Thoracic aorta (tissue), 2 donors: Measurements from ENCODE around the gene HDAC4. TPM values are rescaled to one million over a fixed set of nuclear protein-coding genes. Genes with fewer than 3 reads are reported as not detected.

ENCODE experiments used
- ATAC-seq: fragments of 150-250 bp; one replicate; pipeline ENCODE4 v1.8.0; 2017; ENCODE audit warnings: low read depth; ENCODE audit not compliant: insufficient number of reproducible peaks, low FRiP score
- DNase-seq: peaks from one replicate; pipeline ENCODE4 v3.0.0-alpha.2; 2020; ENCODE audit warnings: low spot score
- H3K27ac ChIP-seq, 2 donors: fragments of 200-600 bp; sonication (generic); 1 replicate in 1 of 2; 2 replicates in 1 of 2; pipeline ENCODE4 v1.5.1; 2016; ENCODE audit warnings: mild to moderate bottlenecking in 2 of 2, moderate library complexity in 2 of 2
- H3K27me3 ChIP-seq: fragments of 200-600 bp; sonication (generic); replicated peaks from 2 replicates; pipeline ENCODE4 v1.6.0; 2016; ENCODE audit warnings: mild to moderate bottlenecking; ENCODE audit not compliant: insufficient read depth
- H3K36me3 ChIP-seq: fragments of 200-600 bp; sonication (generic); one replicate; pipeline ENCODE4 v1.5.1; 2016
- H3K4me1 ChIP-seq, 2 donors: fragments of 200-600 bp; sonication (generic); 1 replicate in 1 of 2; 2 replicates in 1 of 2; pipeline versions ENCODE4 v1.5.1 to v1.6.0; 2016; ENCODE audit warnings: low read depth in 2 of 2, mild to moderate bottlenecking in 1 of 2; ENCODE audit not compliant: control insufficient read depth in 1 of 2
- H3K4me3 ChIP-seq: fragments of 200-600 bp; sonication (generic); 2 replicates; pipeline ENCODE4 v1.5.1; 2016; ENCODE audit warnings: mild to moderate bottlenecking
- H3K9me3 ChIP-seq: fragments of 200-600 bp; sonication (generic); 2 replicates; pipeline ENCODE4 v1.5.1; 2016
- CTCF ChIP-seq: fragments of 200-600 bp; sonication (generic); IDR thresholded peaks from one replicate; pipeline ENCODE4 v1.5.1; 2019; ENCODE audit warnings: antibody characterized with exemption
- total RNA-seq, 2 donors: library from RNA; depleted of rRNA; stranded (reverse); fragments of >200 nt; gene quantifications; one replicate each; pipeline versions ENCODE4 v1.1.0 to v1.2.3, GENCODE V29; 2016

Gene HDAC4
- total RNA-seq, 2 donors from 2014 or later: 79.2 to 163 TPM

DNA sequence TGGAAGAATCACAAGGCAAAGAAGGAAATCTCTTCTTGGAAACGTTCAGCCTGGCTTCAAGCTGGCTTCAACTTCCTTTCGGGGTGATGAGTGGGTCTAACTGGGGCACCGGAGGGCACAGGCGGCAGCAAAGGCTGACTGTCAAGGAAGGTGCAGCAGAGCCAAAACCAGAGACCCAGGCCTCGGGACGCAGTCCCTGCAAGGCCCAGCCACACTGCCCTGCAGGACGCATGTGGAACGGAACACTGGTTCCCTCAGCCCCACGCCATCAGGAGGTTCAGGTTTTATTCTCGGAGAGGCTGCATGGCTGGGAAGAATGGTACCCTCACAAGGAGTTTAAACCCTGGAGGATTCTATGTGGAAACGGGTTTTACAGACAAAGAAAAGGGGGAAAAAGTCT, 165.5 kb downstream of the HDAC4 start:
- DNase-seq: no peak
- Histone ChIP-seq H3K9me3 (no peaks in the 10 kb centered on the region), H3K4me3 (no peak overlapping the region), H3K36me3 (no peaks in the 10 kb centered on the region), H3K4me1 (peaks cover 3 to 10% of the 10 kb centered on the region in 2 donors), H3K27me3 (no peaks in the 10 kb centered on the region), H3K27ac (no peak overlapping the region)
- TF ChIP-seq CTCF: no peak
- no peak for ATAC-seq

DNA sequence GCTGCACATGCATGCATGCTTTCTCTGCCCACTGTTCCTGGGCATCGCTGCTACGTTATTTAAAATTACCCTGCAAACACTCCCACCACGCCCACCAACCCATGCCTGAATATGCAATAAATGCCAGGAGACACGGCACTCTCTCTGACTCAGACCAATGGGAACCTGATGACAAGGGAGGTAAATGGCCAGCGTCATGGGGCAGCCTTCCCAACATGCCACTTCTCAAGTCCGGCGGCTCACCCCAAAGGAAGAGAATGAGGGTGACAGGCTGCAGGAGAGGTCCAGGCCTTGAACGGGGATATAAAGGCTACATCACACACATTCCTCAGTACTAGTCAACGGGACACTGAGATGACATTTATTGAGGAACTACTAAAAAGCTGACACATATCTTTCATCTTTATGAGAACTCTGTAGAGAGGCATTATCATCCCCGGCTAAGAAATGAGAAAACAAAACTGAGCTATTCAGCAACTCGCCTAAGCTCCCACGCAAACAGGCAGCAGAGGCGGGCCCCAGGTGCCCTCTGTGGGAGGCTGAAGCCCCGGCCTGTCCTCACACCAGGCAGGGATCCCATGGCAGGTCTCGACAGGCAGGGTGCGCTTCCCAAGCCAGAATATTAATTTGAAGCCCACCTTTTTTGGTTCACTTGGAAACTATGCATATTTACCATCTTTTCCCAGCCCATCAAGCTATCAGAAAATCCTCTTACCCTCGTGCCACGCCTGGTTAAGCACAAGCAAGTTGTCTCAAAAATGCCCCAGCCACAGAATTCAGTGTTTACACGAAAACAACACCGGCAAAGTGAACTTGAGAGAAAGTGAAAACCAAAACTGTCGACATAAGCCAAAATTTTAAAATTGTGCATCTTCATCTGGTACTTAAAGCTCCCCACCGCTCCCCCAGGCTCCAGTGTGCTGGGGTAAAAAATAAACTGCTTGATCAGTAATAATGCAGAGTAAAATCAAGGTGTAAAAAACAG, 166.3 kb downstream of the HDAC4 start:
- no peak overlapping the region for H3K27ac ChIP-seq
- H3K4me3 ChIP-seq: no peak overlapping the region
- ATAC-seq (no peak), DNase-seq (no peak)
- no peaks in the 10 kb centered on the region for H3K9me3 ChIP-seq
- peaks cover 0 to 2% of the 10 kb centered on the region in 2 donors for H3K4me1 ChIP-seq
- H3K27me3 ChIP-seq: no peaks in the 10 kb centered on the region
- no peaks in the 10 kb centered on the region for H3K36me3 ChIP-seq
- no peak for TF ChIP-seq CTCF

- Histone ChIP-seq H3K9me3 (no peaks in the 10 kb centered on the region), H3K27me3 (no peaks in the 10 kb centered on the region), H3K4me1 (no peaks in the 10 kb centered on the region), H3K27ac (no peak overlapping the region), H3K36me3 (no peaks in the 10 kb centered on the region), H3K4me3 (no peak overlapping the region)
- no peak for TF ChIP-seq CTCF
- DNase-seq (no peak), ATAC-seq (no peak)
Observed at GRCh38 chr2:239233576-239233975, 167.2 kb downstream of the HDAC4 start.

GRCh38 chr2:239232195-239232578, 168.6 kb downstream of the HDAC4 start:
- Histone ChIP-seq H3K27ac (no peak overlapping the region), H3K9me3 (no peaks in the 10 kb centered on the region), H3K4me1 (peaks cover 0 to 8% of the 10 kb centered on the region in 2 donors), H3K36me3 (no peaks in the 10 kb centered on the region), H3K27me3 (no peaks in the 10 kb centered on the region), H3K4me3 (no peak overlapping the region)
- TF ChIP-seq CTCF: no peak
- ATAC-seq (no peak), DNase-seq (no peak)

DNA sequence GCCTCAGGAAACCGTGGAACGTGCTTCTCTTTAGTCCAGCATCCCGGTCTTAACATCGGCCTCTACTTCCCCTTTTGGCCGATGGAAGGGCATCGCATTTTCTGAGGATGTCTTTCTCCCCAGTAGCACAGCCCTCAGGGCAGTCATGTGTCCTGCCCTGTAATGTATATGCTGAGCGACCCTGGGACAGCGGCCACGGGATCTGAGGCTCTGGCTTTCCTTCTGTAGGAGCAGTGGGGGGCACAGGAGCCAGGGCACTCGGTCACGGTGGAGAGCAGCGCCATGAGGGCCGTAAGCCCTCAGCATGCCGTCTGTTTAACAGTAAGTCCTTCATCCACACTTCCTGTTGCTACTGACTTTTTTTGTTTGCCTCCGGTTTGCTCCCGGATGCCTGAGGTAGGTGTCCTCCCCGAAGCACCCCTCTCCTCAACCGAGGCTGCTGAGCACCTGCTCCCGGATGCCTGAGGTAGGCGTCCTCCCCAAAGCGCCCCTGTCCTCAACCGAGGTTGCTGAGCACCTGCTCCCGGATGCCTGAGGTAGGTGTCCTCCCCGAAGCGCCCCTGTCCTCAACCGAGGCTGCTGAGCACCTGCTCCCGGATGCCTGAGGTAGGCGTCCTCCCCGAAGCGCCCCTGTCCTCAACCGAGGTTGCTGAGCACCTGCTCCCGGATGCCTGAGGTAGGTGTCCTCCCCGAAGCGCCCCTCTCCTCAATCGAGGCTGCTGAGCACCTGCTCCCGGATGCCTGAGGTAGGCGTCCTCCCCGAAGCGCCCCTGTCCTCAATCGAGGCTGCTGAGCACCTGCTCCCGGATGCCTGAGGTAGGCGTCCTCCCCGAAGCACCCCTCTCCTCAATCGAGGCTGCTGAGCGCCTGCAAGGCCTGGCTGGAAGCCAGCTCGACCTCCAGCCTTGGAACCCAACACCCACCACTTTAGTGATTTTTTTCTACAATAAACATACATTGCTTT, 169.3 kb downstream of the HDAC4 start:
- H3K27ac ChIP-seq: no peak overlapping the region
- no peak for DNase-seq

More for the DNA sequence above, 169.3 kb downstream of the HDAC4 start:
- no peak for ATAC-seq
- no peak for TF ChIP-seq CTCF
- Histone ChIP-seq H3K4me1 (peaks cover 0 to 15% of the 10 kb centered on the region in 2 donors), H3K4me3 (no peak overlapping the region), H3K27me3 (no peaks in the 10 kb centered on the region), H3K36me3 (no peaks in the 10 kb centered on the region), H3K9me3 (no peaks in the 10 kb centered on the region)
